GM12891 (cell line): ENCODE measurements around the gene PIK3R5.

Experiments
- POLR2A ChIP-seq: IDR thresholded peaks from 2 replicates; pipeline ENCODE4 v1.6.1; 2011; ENCODE audit warnings: low read depth, low read length, control low read depth
- POLR2AphosphoS5 ChIP-seq: IDR thresholded peaks from 2 replicates; pipeline ENCODE4 v1.6.1; 2011; ENCODE audit warnings: low read depth, low read length, control low read depth
- TAF1 ChIP-seq: IDR thresholded peaks from 2 replicates; pipeline ENCODE4 v1.6.1; 2011; ENCODE audit warnings: low read depth, low read length, control low read depth

GRCh38 chr17:8862213-8863056 is 103.1 kb downstream of the PIK3R5 start:
- TF ChIP-seq TAF1 (no peak), POLR2A (no peak), POLR2AphosphoS5 (no peak)
